OCI-LY7 (cell line): ENCODE results near the gene OR13J1.

ENCODE experiments used
- CTCF ChIP-seq: fragments of 200-600 bp; sonication (generic); conservative IDR thresholded peaks from 2 replicates; pipeline ENCODE4 v1.5.1; 2014; ENCODE audit warnings: mild to moderate bottlenecking, antibody characterized with exemption, low read length, moderate library complexity, mixed read lengths
- EZH2phosphoT487 ChIP-seq: fragments of 200-600 bp; sonication (generic); IDR thresholded peaks from 2 replicates; pipeline ENCODE4 v1.6.1; 2018; ENCODE audit warnings: low read depth, borderline replicate concordance, mild to moderate bottlenecking, mixed run types, antibody characterized with exemption, low read length, moderate library complexity, mixed read lengths

- TF ChIP-seq EZH2phosphoT487 (no peak), CTCF (no peak)
Measured at GRCh38 chr9:35869621-35870216, 482 bp downstream of the OR13J1 start.
